ENCODE measurements around the gene THSD4.

- TF ChIP-seq CTCF (conservative IDR thresholded peaks at IDR 0.05) (no peak), ZFX (IDR thresholded peaks at IDR 0.05) (no peak)
Observed at GRCh38 chr15:71335591-71335990, 220.3 kb downstream of the THSD4 start.

Measured in C4-2B (cell line).